ENCODE results near the gene NHS. TPM values are rescaled to one million over a fixed set of nuclear protein-coding genes. Genes with fewer than 3 reads are reported as not detected.
"Not testable (repeated sequence)": the region's sequence is repeated elsewhere in the genome, so short reads cannot be mapped to it uniquely, and the experiment has no call there.

Gene NHS
- total RNA-seq, 1 experiment from 2014 or later: 5.7 TPM

DNA sequence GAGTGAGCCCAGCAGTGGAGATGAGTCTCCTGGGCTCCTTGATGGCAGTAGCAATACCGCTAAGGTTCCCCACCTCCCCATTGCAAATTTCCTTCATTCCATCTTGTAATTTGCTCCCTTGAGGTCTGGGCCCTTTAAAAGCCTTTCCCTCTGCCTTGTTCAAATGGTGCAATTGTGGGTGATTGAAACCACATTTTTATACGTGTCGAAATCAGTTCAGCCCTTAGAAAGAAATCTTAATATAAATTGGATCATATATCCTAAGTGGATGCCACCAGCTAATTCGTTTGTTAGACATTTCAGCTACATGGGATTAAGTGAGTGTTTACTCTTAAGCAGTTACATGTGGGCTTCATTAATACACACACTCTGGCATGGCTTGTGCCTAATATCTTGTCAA, 68.6 kb downstream of the NHS start:
- no peaks in the 10 kb centered on the region for H3K79me2 ChIP-seq (ENCODE audit: insufficient read depth, low read length)
- H3K4me2 ChIP-seq (ENCODE audit: low read length): no peak overlapping the region
- intact Hi-C loops (cut with micrococcal nuclease): no loop called here
- TF ChIP-seq ZBTB33 (IDR thresholded peaks at IDR 0.05; ENCODE audit: extremely low read depth, insufficient replicate concordance, low read length) (no peak), YY1 (IDR thresholded peaks at IDR 0.05; ENCODE audit: extremely low read depth, insufficient replicate concordance, low read depth, low read length) (no peak), EGR1 (IDR thresholded peaks at IDR 0.05; ENCODE audit: low read depth) (no peak), POLR2A (IDR thresholded peaks at IDR 0.05; ENCODE audit: borderline replicate concordance, extremely low read depth, insufficient read depth, insufficient read length) (no peak), JUND (IDR thresholded peaks at IDR 0.05) (no peak), EZH2phosphoT487 (IDR thresholded peaks at IDR 0.05; ENCODE audit: borderline replicate concordance) (no peak), CBX3 (IDR thresholded peaks at IDR 0.05; ENCODE audit: low read depth) (no peak), SP1 (IDR thresholded peaks at IDR 0.05; ENCODE audit: low read depth) (no peak), RAD21 (IDR thresholded peaks at IDR 0.05; ENCODE audit: low read depth) (no peak), ZNF274 (IDR thresholded peaks at IDR 0.05; ENCODE audit: low read depth, low read length) (no peak), REST (IDR thresholded peaks at IDR 0.05; ENCODE audit: low read depth) (no peak), CEBPB (IDR thresholded peaks at IDR 0.05; ENCODE audit: low read depth) (no peak), EZH2 (IDR thresholded peaks at IDR 0.05) (no peak), SRF (IDR thresholded peaks at IDR 0.05; ENCODE audit: low read depth) (no peak)
- TF ChIP-seq, protein P1, sequence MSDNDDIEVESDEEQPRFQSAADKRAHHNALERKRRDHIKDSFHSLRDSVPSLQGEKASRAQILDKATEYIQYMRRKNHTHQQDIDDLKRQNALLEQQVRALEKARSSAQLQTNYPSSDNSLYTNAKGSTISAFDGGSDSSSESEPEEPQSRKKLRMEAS (IDR thresholded peaks at IDR 0.05): no peak
- RAD21 ChIA-PET (ENCODE audit: low non-redundant PET in 1 of 2, low total read pairs in 2 of 2, uncharacterized antibody in 2 of 2, unreplicated experiment in 2 of 2): no interaction called here
- H4K20me1 ChIP-seq (ENCODE audit: insufficient read depth): no peaks in the 10 kb centered on the region
- no peaks in the 10 kb centered on the region for H3K9me3 ChIP-seq (ENCODE audit: control insufficient read depth in 1 of 2, insufficient read depth in 1 of 2, low read depth in 1 of 2, low read length in 2 of 2)
- peaks cover 0 to 9% of the 10 kb centered on the region in 2 experiments; a peak in 1 of 4 replicates for H3K4me1 ChIP-seq (ENCODE audit: control insufficient read depth in 1 of 2, insufficient read depth in 2 of 2, low read length in 2 of 2)
- BruUV-seq (replicated peaks): no TSS peak
- ATAC-seq (no peak), DNase-seq (ENCODE audit: low read depth, low spot score) (no peak)
- H2AFZ ChIP-seq (ENCODE audit: low read depth, low read length, poor library complexity, severe bottlenecking): no peak overlapping the region
- POLR2A ChIA-PET: no interaction called here
- no peaks in the 10 kb centered on the region for H3K36me3 ChIP-seq (ENCODE audit: control insufficient read depth in 1 of 2, insufficient read depth in 2 of 2, low read length in 2 of 2)
- no peak overlapping the region for H3K9ac ChIP-seq (ENCODE audit: low read length)
- H3K27me3 ChIP-seq (ENCODE audit: insufficient read depth, low read length): no peaks in the 10 kb centered on the region
- no peak overlapping the region for H3K27ac ChIP-seq (ENCODE audit: low read depth, low read length)
- CTCF ChIA-PET: no interaction called here
- no peaks in the 10 kb centered on the region for H3K9me2 ChIP-seq (ENCODE audit: insufficient read depth)
- no peak overlapping the region for H3K4me3 ChIP-seq (replicated peaks in 1 of 2; ENCODE audit: low read depth in 1 of 2, low read length in 2 of 2)

DNA sequence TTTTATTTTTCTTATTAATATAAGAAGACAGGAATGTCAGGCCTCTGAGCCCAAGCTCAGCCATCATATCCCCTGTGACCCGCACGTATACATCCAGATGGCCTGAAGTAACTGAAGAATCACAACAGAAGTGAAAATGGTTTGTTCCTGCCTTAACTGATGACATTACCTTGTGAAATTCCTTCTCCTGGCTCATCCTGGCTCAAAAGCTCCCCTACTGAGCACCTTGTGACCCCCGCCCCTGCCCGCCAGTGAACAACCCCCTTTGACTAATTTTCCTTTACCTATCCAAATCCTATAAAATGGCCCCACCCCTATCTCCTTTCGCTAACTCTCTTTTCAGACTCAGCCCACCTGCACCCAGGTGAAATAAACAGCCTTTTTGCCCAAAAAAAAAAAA, 71.3 kb downstream of the NHS start:
- H3K27ac ChIP-seq (ENCODE audit: low read depth, low read length); H4K20me1 ChIP-seq (ENCODE audit: insufficient read depth); H3K9ac ChIP-seq (ENCODE audit: low read length); CTCF ChIA-PET; BruUV-seq (replicated peaks); H3K9me3 ChIP-seq (ENCODE audit: control insufficient read depth in 1 of 2, insufficient read depth in 1 of 2, low read depth in 1 of 2, low read length in 2 of 2); ATAC-seq; H2AFZ ChIP-seq (ENCODE audit: low read depth, low read length, poor library complexity, severe bottlenecking); intact Hi-C loops (cut with micrococcal nuclease); H3K4me2 ChIP-seq (ENCODE audit: low read length); RAD21 ChIA-PET (ENCODE audit: low non-redundant PET in 1 of 2, low total read pairs in 2 of 2, uncharacterized antibody in 2 of 2, unreplicated experiment in 2 of 2); H3K36me3 ChIP-seq (ENCODE audit: control insufficient read depth in 1 of 2, insufficient read depth in 2 of 2, low read length in 2 of 2); H3K27me3 ChIP-seq (ENCODE audit: insufficient read depth, low read length); DNase-seq (ENCODE audit: low read depth, low spot score); POLR2A ChIA-PET; H3K9me2 ChIP-seq (ENCODE audit: insufficient read depth); H3K4me3 ChIP-seq (replicated peaks in 1 of 2; ENCODE audit: low read depth in 1 of 2, low read length in 2 of 2); H3K4me1 ChIP-seq (ENCODE audit: control insufficient read depth in 1 of 2, insufficient read depth in 2 of 2, low read length in 2 of 2); H3K79me2 ChIP-seq (ENCODE audit: insufficient read depth, low read length): not testable (repeated sequence)
